ENCODE data around the gene TMPRSS13. TPM values are rescaled to one million over a fixed set of nuclear protein-coding genes. Genes with fewer than 3 reads are reported as not detected.

Gene TMPRSS13
- total RNA-seq, 2 experiments from 2014 or later: 0.79 to 1.1 TPM

GRCh38 chr11:117906710-117907109, 22.5 kb downstream of the TMPRSS13 start:
- intact Hi-C loops (cut with micrococcal nuclease; ENCODE audit: unreplicated experiment): no loop called here
- ChIA-PET CTCF (ENCODE audit: unreplicated experiment) (no interaction called here), POLR2A (interaction anchor here (0.6 to 0.7 kb wide), 2 partner anchors 117 to 150 kb away, joined by 5 to 7 read pairs; no protein-coding TSS in a partner anchor)
- BruUV-seq (replicated peaks): no TSS peak
- Histone ChIP-seq H3K27ac (ENCODE audit: low read depth, low read length, poor library complexity, severe bottlenecking) (no peak overlapping the region), H3K9me3 (ENCODE audit: low read length) (no peaks in the 10 kb centered on the region), H2AFZ (ENCODE audit: low read length) (no peak overlapping the region), H3K9me2 (ENCODE audit: insufficient read depth, low read length) (no peaks in the 10 kb centered on the region), H4K20me1 (ENCODE audit: insufficient read depth, low read length) (no peaks in the 10 kb centered on the region), H3K4me1 (ENCODE audit: insufficient read depth, low read length, poor library complexity, severe bottlenecking) (no peaks in the 10 kb centered on the region), H3K4me3 (ENCODE audit: low read depth, low read length, poor library complexity, severe bottlenecking) (no peak overlapping the region), H3K36me3 (ENCODE audit: insufficient read depth, low read length) (no peaks in the 10 kb centered on the region), H3K4me2 (ENCODE audit: low read length) (no peak overlapping the region), H3K79me2 (ENCODE audit: insufficient read depth, low read depth, low read length) (no peaks in the 10 kb centered on the region)
- TF ChIP-seq, protein P1, sequence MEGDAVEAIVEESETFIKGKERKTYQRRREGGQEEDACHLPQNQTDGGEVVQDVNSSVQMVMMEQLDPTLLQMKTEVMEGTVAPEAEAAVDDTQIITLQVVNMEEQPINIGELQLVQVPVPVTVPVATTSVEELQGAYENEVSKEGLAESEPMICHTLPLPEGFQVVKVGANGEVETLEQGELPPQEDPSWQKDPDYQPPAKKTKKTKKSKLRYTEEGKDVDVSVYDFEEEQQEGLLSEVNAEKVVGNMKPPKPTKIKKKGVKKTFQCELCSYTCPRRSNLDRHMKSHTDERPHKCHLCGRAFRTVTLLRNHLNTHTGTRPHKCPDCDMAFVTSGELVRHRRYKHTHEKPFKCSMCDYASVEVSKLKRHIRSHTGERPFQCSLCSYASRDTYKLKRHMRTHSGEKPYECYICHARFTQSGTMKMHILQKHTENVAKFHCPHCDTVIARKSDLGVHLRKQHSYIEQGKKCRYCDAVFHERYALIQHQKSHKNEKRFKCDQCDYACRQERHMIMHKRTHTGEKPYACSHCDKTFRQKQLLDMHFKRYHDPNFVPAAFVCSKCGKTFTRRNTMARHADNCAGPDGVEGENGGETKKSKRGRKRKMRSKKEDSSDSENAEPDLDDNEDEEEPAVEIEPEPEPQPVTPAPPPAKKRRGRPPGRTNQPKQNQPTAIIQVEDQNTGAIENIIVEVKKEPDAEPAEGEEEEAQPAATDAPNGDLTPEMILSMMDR (conservative IDR thresholded peaks at IDR 0.05; ENCODE audit: low read length): no peak
- no peak for TF ChIP-seq EZH2phosphoT487 (IDR thresholded peaks at IDR 0.05; ENCODE audit: borderline replicate concordance, low read depth, low read length)
- no peak for DNase-seq (ENCODE audit: low spot score)

- no peak overlapping the region for H3K27ac ChIP-seq (ENCODE audit: low read depth, low read length, poor library complexity, severe bottlenecking)
- POLR2A ChIA-PET: no interaction called here
These were observed 23.1 kb downstream of the TMPRSS13 start for GRCh38 chr11:117906126-117906525.

DNA sequence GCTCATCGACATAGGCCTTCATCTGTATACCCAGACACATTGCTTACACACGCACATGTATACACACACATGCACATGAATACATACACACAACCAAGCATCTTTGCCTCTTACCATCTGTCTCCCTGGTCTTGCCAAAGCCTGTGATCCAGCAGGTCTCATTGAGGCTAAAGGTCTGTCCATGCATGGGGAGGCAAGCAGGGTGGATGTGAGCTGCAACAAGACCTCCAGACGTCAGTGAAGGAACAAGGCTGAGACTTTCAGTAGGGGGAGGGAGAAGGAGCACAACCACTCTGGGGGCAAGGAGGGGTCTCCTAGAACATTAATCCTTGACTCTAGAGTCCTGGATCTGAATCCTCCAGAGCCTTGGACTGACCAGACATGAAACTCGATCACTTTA, 23.7 kb downstream of the TMPRSS13 start:
- DNase-seq (ENCODE audit: low spot score): no peak
- POLR2A ChIA-PET: no interaction called here
- no peak overlapping the region for H3K27ac ChIP-seq (ENCODE audit: low read depth, low read length, poor library complexity, severe bottlenecking)
- no TSS peak for BruUV-seq (replicated peaks)
- TF ChIP-seq, protein P1 (conservative IDR thresholded peaks at IDR 0.05; ENCODE audit: low read length): no peak
- TF ChIP-seq EZH2phosphoT487 (IDR thresholded peaks at IDR 0.05; ENCODE audit: borderline replicate concordance, low read depth, low read length): no peak
- CTCF ChIA-PET (ENCODE audit: unreplicated experiment): no interaction called here
- no peak overlapping the region for H3K4me3 ChIP-seq (ENCODE audit: low read depth, low read length, poor library complexity, severe bottlenecking)
- H3K9me2 ChIP-seq (ENCODE audit: insufficient read depth, low read length): no peaks in the 10 kb centered on the region
- no peaks in the 10 kb centered on the region for H3K4me1 ChIP-seq (ENCODE audit: insufficient read depth, low read length, poor library complexity, severe bottlenecking)
- no peaks in the 10 kb centered on the region for H4K20me1 ChIP-seq (ENCODE audit: insufficient read depth, low read length)
- intact Hi-C loops (cut with micrococcal nuclease; ENCODE audit: unreplicated experiment): no loop called here
- H2AFZ ChIP-seq (ENCODE audit: low read length): no peak overlapping the region
- H3K79me2 ChIP-seq (ENCODE audit: insufficient read depth, low read depth, low read length): no peaks in the 10 kb centered on the region
- H3K9me3 ChIP-seq (ENCODE audit: low read length): no peaks in the 10 kb centered on the region
- H3K4me2 ChIP-seq (ENCODE audit: low read length): no peak overlapping the region
- H3K36me3 ChIP-seq (ENCODE audit: insufficient read depth, low read length): no peaks in the 10 kb centered on the region

More at GRCh38 chr11:117906126-117906525, 23.1 kb downstream of the TMPRSS13 start:
- H2AFZ ChIP-seq (ENCODE audit: low read length): no peak overlapping the region
- no peak overlapping the region for H3K4me2 ChIP-seq (ENCODE audit: low read length)
- H3K9me2 ChIP-seq (ENCODE audit: insufficient read depth, low read length): no peaks in the 10 kb centered on the region
- no peaks in the 10 kb centered on the region for H3K79me2 ChIP-seq (ENCODE audit: insufficient read depth, low read depth, low read length)
- no TSS peak for BruUV-seq (replicated peaks)
- CTCF ChIA-PET (ENCODE audit: unreplicated experiment): no interaction called here
- no peak overlapping the region for H3K4me3 ChIP-seq (ENCODE audit: low read depth, low read length, poor library complexity, severe bottlenecking)
- no peaks in the 10 kb centered on the region for H4K20me1 ChIP-seq (ENCODE audit: insufficient read depth, low read length)
- no peak for DNase-seq (ENCODE audit: low spot score)
- TF ChIP-seq EZH2phosphoT487 (IDR thresholded peaks at IDR 0.05; ENCODE audit: borderline replicate concordance, low read depth, low read length): no peak
- TF ChIP-seq, protein P1 (conservative IDR thresholded peaks at IDR 0.05; ENCODE audit: low read length): no peak
- no peaks in the 10 kb centered on the region for H3K9me3 ChIP-seq (ENCODE audit: low read length)
- H3K4me1 ChIP-seq (ENCODE audit: insufficient read depth, low read length, poor library complexity, severe bottlenecking): no peaks in the 10 kb centered on the region
- no peaks in the 10 kb centered on the region for H3K36me3 ChIP-seq (ENCODE audit: insufficient read depth, low read length)
- intact Hi-C loops (cut with micrococcal nuclease; ENCODE audit: unreplicated experiment): no loop called here

All from OCI-LY7 (cell line).